WTC11 (cell line): ENCODE results near the gene DIMT1. TPM values are rescaled to one million over a fixed set of nuclear protein-coding genes. Genes with fewer than 3 reads are reported as not detected.

ENCODE experiments used
- ATAC-seq: fragments of 200-7000 bp; cut with Tn5 transposase; 2 replicates; pipeline ENCODE4 v1.10.0; 2021; ENCODE audit warnings: mild to moderate bottlenecking, moderate library complexity
- CTCF ChIA-PET: fragments of 300-600 bp; sonication (Branson Sonifier 250); formaldehyde crosslinking; loops from one replicate; lab custom pipeline; 2021; ENCODE audit warnings: antibody characterized with exemption; lab: Charles Lee
- POLR2A ChIA-PET: fragments of 350-600 bp; sonication (Branson Sonifier 250); formaldehyde crosslinking; loops from one replicate; lab custom pipeline; 2021; ENCODE audit warnings: antibody characterized with exemption; lab: Charles Lee
- DNase-seq: peaks from one replicate; pipeline ENCODE4 v3.0.0; 2021; ENCODE audit warnings: low spot score
- H3K27ac Mint-ChIP-seq: 2 replicates; pipeline ENCODE4 v1.8.0; 2021; ENCODE audit warnings: mixed read lengths
- H3K27me3 Mint-ChIP-seq: 2 replicates; pipeline ENCODE4 v1.8.0; 2021; ENCODE audit warnings: low read depth, mild to moderate bottlenecking, moderate library complexity, mixed read lengths
- H3K36me3 Mint-ChIP-seq: 2 replicates; pipeline ENCODE4 v1.8.0; 2021; ENCODE audit warnings: mixed read lengths
- H3K4me1 Mint-ChIP-seq: 2 replicates; pipeline ENCODE4 v1.8.0; 2022; ENCODE audit warnings: mixed read lengths
- H3K4me3 Mint-ChIP-seq: 2 replicates; pipeline ENCODE4 v1.8.0; 2021; ENCODE audit warnings: mild to moderate bottlenecking, moderate library complexity, mixed read lengths
- H3K9me3 Mint-ChIP-seq: 2 replicates; pipeline ENCODE4 v1.8.0; 2021; ENCODE audit warnings: mixed read lengths
- AR ChIP-seq: fragments of 250-450 bp; sonication (Bioruptor Pico); IDR thresholded peaks from 2 replicates; pipeline ENCODE4 v1.9.0; 2021; ENCODE audit warnings: mild to moderate bottlenecking
- CBFB ChIP-seq: sonication (generic); formaldehyde crosslinking; IDR thresholded peaks from 2 replicates; pipeline ENCODE4 v1.8.1; 2022; ENCODE audit warnings: mild to moderate bottlenecking, low read depth, missing genetic modification reagents
- CTCF ChIP-seq: fragments of 200-600 bp; IDR thresholded peaks from 2 replicates; pipeline ENCODE4 v1.8.0; 2022; ENCODE audit warnings: antibody characterized with exemption
- ERG ChIP-seq: fragments of 250-450 bp; sonication (Bioruptor Pico); IDR thresholded peaks from 2 replicates; pipeline ENCODE4 v1.8.0; 2021; ENCODE audit warnings: mild to moderate bottlenecking
- IRF1 ChIP-seq: sonication (generic); formaldehyde crosslinking; IDR thresholded peaks from 2 replicates; pipeline ENCODE4 v1.8.0; 2023; ENCODE audit warnings: missing genetic modification reagents
- JAZF1 ChIP-seq: fragments of 250-450 bp; sonication (Bioruptor Pico); IDR thresholded peaks from 2 replicates; pipeline ENCODE4 v1.9.0; 2021; ENCODE audit warnings: moderate library complexity, mild to moderate bottlenecking, inconsistent platforms
- MYBL2 ChIP-seq: sonication (generic); formaldehyde crosslinking; IDR thresholded peaks from 2 replicates; pipeline ENCODE4 v1.8.1; 2023; ENCODE audit warnings: mild to moderate bottlenecking, moderate library complexity, missing genetic modification reagents
- NR2C2 ChIP-seq: sonication (generic); formaldehyde crosslinking; IDR thresholded peaks from 2 replicates; pipeline ENCODE4 v1.8.0; 2022; ENCODE audit warnings: mild to moderate bottlenecking, missing genetic modification reagents
- PREB ChIP-seq: sonication (generic); formaldehyde crosslinking; IDR thresholded peaks from 2 replicates; pipeline ENCODE4 v1.8.1; 2022; ENCODE audit warnings: mild to moderate bottlenecking, missing genetic modification reagents, moderate library complexity, borderline replicate concordance
- ZNF138 ChIP-seq: sonication (generic); formaldehyde crosslinking; conservative IDR thresholded peaks from 2 replicates; pipeline ENCODE4 v1.8.1; 2022; ENCODE audit warnings: mild to moderate bottlenecking, moderate library complexity, missing genetic modification reagents
- ZNF317 ChIP-seq: sonication (generic); formaldehyde crosslinking; IDR thresholded peaks from 2 replicates; pipeline ENCODE4 v1.8.1; 2023; ENCODE audit warnings: low read depth, mild to moderate bottlenecking, moderate library complexity, missing genetic modification reagents, borderline replicate concordance
- ZNF671 ChIP-seq: fragments of 250-450 bp; sonication (Bioruptor Pico); IDR thresholded peaks from 2 replicates; pipeline ENCODE4 v1.8.0; 2021; ENCODE audit warnings: mild to moderate bottlenecking
- total RNA-seq: library from RNA; stranded (reverse); gene quantifications from 3 replicates; pipeline ENCODE4 v1.2.3, GENCODE V29; 2021

Gene DIMT1
- total RNA-seq, 1 experiment from 2014 or later = 33.9 TPM

GRCh38 chr5:62369039-62369438, 34.7 kb downstream of the DIMT1 start:
- TF ChIP-seq CBFB (CRISPR knock-in tag) (no peak), ZNF317 (no peak), IRF1 (CRISPR knock-in tag) (no peak), ZNF671 (CRISPR knock-in tag) (no peak), ERG (CRISPR knock-in tag) (no peak)
- H3K36me3 Mint-ChIP-seq = peaks cover 49% of the 10 kb centered on the region
- no peak overlapping the region for H3K27ac Mint-ChIP-seq
- CTCF ChIA-PET = no interaction called here
- ATAC-seq (no peak), DNase-seq (no peak)
- H3K9me3 Mint-ChIP-seq = no peaks in the 10 kb centered on the region
- no peak overlapping the region for H3K4me3 Mint-ChIP-seq
- no peaks in the 10 kb centered on the region for H3K4me1 Mint-ChIP-seq
- POLR2A ChIA-PET = no interaction called here
- H3K27me3 Mint-ChIP-seq = no peaks in the 10 kb centered on the region

- no peaks in the 10 kb centered on the region for H3K27me3 Mint-ChIP-seq
- H3K4me1 Mint-ChIP-seq = no peaks in the 10 kb centered on the region
- peaks cover 46% of the 10 kb centered on the region for H3K36me3 Mint-ChIP-seq
- ChIA-PET CTCF (no interaction called here), POLR2A (no interaction called here)
- ATAC-seq = no peak
- no peak overlapping the region for H3K27ac Mint-ChIP-seq
- no peaks in the 10 kb centered on the region for H3K9me3 Mint-ChIP-seq
- DNase-seq = no peak
- TF ChIP-seq AR = no peak
- TF ChIP-seq PREB = no peak
- no peak for TF ChIP-seq JAZF1 (CRISPR knock-in tag)
- no peak for TF ChIP-seq MYBL2 (CRISPR knock-in tag)
- H3K4me3 Mint-ChIP-seq = no peak overlapping the region
Measured at GRCh38 chr5:62362701-62363100, 41.0 kb downstream of the DIMT1 start.

GRCh38 chr5:62354028-62354874, 49.5 kb downstream of the DIMT1 start:
- ChIA-PET POLR2A (no interaction called here), CTCF (no interaction called here)
- Mint-ChIP-seq H3K36me3 (peaks cover 52% of the 10 kb centered on the region), H3K4me3 (no peak overlapping the region), H3K4me1 (no peaks in the 10 kb centered on the region), H3K9me3 (no peaks in the 10 kb centered on the region), H3K27ac (no peak overlapping the region), H3K27me3 (no peaks in the 10 kb centered on the region)
- TF ChIP-seq CTCF = peak; percentile 36; the same call in 1 of the 2 replicates
- no peak for TF ChIP-seq NR2C2 (CRISPR knock-in tag)
- TF ChIP-seq ZNF138 (CRISPR knock-in tag) = no peak
- no peak for ATAC-seq
- no peak for DNase-seq
